ENCODE measurements around the gene ITPA.

DNA sequence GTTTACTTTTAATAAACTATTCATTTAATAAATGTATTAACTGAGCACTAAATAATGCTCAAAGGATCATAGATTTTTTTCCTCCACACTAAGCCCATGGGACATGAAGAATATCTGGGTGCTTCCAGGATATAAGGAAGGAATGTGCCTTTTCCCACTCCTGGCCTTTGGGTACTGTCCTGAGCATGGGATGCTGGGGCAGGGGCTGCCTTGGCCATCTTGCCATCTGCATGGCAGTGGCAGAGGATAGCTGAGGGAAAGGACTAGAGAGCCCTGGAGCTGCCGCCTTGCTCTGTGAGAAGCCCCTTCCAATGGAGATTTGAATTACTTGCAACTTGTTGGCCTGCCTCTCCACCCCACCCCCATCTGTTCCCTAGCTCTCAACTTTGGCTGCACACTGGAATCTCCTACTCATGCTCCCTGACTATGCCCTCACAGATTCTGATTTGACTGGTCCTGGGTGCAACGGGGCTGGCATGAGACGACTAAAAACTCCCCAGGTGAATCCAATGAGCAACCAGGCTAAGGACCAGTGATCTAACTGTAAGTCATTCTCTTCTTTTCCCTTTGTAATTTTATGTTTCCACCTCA, 20.4 kb upstream of the ITPA start:
- TF ChIP-seq, protein P1, sequence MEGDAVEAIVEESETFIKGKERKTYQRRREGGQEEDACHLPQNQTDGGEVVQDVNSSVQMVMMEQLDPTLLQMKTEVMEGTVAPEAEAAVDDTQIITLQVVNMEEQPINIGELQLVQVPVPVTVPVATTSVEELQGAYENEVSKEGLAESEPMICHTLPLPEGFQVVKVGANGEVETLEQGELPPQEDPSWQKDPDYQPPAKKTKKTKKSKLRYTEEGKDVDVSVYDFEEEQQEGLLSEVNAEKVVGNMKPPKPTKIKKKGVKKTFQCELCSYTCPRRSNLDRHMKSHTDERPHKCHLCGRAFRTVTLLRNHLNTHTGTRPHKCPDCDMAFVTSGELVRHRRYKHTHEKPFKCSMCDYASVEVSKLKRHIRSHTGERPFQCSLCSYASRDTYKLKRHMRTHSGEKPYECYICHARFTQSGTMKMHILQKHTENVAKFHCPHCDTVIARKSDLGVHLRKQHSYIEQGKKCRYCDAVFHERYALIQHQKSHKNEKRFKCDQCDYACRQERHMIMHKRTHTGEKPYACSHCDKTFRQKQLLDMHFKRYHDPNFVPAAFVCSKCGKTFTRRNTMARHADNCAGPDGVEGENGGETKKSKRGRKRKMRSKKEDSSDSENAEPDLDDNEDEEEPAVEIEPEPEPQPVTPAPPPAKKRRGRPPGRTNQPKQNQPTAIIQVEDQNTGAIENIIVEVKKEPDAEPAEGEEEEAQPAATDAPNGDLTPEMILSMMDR (IDR thresholded peaks at IDR 0.05 in 2 of 3, conservative IDR thresholded peaks at IDR 0.05 in 1 of 3; ENCODE audit: borderline replicate concordance in 1 of 3, insufficient read depth in 1 of 3, low read depth in 2 of 3, low read length in 2 of 3): no peak
- TF ChIP-seq CEBPB (IDR thresholded peaks at IDR 0.05; ENCODE audit: low read depth): no peak
- no peak for TF ChIP-seq EZH2 (IDR thresholded peaks at IDR 0.05)
- TF ChIP-seq EZH2phosphoT487 (IDR thresholded peaks at IDR 0.05; ENCODE audit: borderline replicate concordance): no peak
- TF ChIP-seq, protein P2, sequence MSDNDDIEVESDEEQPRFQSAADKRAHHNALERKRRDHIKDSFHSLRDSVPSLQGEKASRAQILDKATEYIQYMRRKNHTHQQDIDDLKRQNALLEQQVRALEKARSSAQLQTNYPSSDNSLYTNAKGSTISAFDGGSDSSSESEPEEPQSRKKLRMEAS (IDR thresholded peaks at IDR 0.05): no peak
- TF ChIP-seq SP1 (IDR thresholded peaks at IDR 0.05; ENCODE audit: low read depth): no peak
- no peak for TF ChIP-seq POLR2AphosphoS5 (IDR thresholded peaks at IDR 0.05; ENCODE audit: low read depth, low read length)
- TF ChIP-seq POLR2A (IDR thresholded peaks at IDR 0.05; ENCODE audit: borderline replicate concordance, extremely low read depth, insufficient read depth, insufficient read length): no peak
- TF ChIP-seq, protein P3, sequence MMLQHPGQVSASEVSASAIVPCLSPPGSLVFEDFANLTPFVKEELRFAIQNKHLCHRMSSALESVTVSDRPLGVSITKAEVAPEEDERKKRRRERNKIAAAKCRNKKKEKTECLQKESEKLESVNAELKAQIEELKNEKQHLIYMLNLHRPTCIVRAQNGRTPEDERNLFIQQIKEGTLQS (IDR thresholded peaks at IDR 0.05): no peak
- TF ChIP-seq REST (IDR thresholded peaks at IDR 0.05; ENCODE audit: low read depth): no peak

Measured in HCT116 (cell line).